GM23338 (cell line): ENCODE data around the gene ARL11. TPM values are rescaled to one million over a fixed set of nuclear protein-coding genes. Genes with fewer than 3 reads are reported as not detected.

Experiments used
- ATAC-seq: fragments of 200-7000 bp; cut with Tn5 transposase; 3 replicates; pipeline ENCODE4 v1.9.1; 2020
- DNase-seq: peaks from one replicate; pipeline ENCODE4 v3.0.0-alpha.2; 2015; ENCODE audit warnings: low spot score
- H2AFZ ChIP-seq: fragments of 200-600 bp; sonication (generic); 2 replicates; pipeline ENCODE4 v1.8.0; 2016; ENCODE audit warnings: antibody characterized with exemption, mild to moderate bottlenecking, moderate library complexity
- H3F3A ChIP-seq: fragments of 200-600 bp; sonication (generic); replicated peaks from 2 replicates; pipeline ENCODE4 v1.8.0; 2017; ENCODE audit warnings: antibody characterized with exemption, mixed run types, low read depth
- H3K27ac ChIP-seq: fragments of 200-600 bp; sonication (generic); 2 replicates; pipeline ENCODE4 v1.6.1; 2016; ENCODE audit warnings: low read depth
- H3K27me3 ChIP-seq: fragments of 200-600 bp; sonication (generic); 2 replicates; pipeline ENCODE4 v1.8.0; 2016; ENCODE audit warnings: mild to moderate bottlenecking, mixed run types, moderate library complexity; ENCODE audit not compliant: insufficient read depth
- H3K36me3 ChIP-seq: fragments of 200-600 bp; sonication (generic); 2 replicates; pipeline ENCODE4 v1.8.0; 2016; ENCODE audit warnings: mild to moderate bottlenecking; ENCODE audit not compliant: insufficient read depth
- H3K4me1 ChIP-seq: fragments of 200-600 bp; sonication (generic); 2 replicates; pipeline ENCODE4 v1.8.0; 2016; ENCODE audit warnings: mild to moderate bottlenecking, moderate library complexity; ENCODE audit not compliant: insufficient read depth
- H3K4me2 ChIP-seq: fragments of 200-600 bp; sonication (generic); 2 replicates; pipeline ENCODE4 v1.7.1; 2017; ENCODE audit warnings: mixed run types
- H3K4me3 ChIP-seq: fragments of 200-600 bp; sonication (generic); 2 replicates; pipeline ENCODE4 v1.6.1; 2016; ENCODE audit warnings: mixed run types
- H3K79me2 ChIP-seq: fragments of 200-600 bp; sonication (generic); replicated peaks from 2 replicates; pipeline ENCODE4 v1.8.0; 2017; ENCODE audit warnings: mild to moderate bottlenecking; ENCODE audit not compliant: insufficient read depth
- H3K9me2 ChIP-seq: fragments of 200-600 bp; sonication (generic); 2 replicates; pipeline ENCODE4 v1.8.0; 2017; ENCODE audit not compliant: insufficient read depth
- H4K20me1 ChIP-seq: fragments of 200-600 bp; sonication (generic); replicated peaks from 2 replicates; pipeline ENCODE4 v1.8.0; 2017; ENCODE audit warnings: mild to moderate bottlenecking; ENCODE audit not compliant: insufficient read depth
- H3K27ac Mint-ChIP-seq: 2 replicates; pipeline ENCODE4 v1.8.0; 2020; ENCODE audit warnings: inconsistent platforms, mild to moderate bottlenecking, moderate library complexity, mixed read lengths
- H3K27me3 Mint-ChIP-seq: 3 replicates; pipeline ENCODE4 v1.8.0; 2022; ENCODE audit warnings: low read depth, mild to moderate bottlenecking, moderate library complexity, mixed read lengths, inconsistent platforms; ENCODE audit not compliant: insufficient read depth, poor library complexity
- H3K36me3 Mint-ChIP-seq: 3 replicates; pipeline ENCODE4 v1.8.0; 2021; ENCODE audit warnings: low read depth, mild to moderate bottlenecking, inconsistent platforms, moderate library complexity, mixed read lengths
- H3K4me1 Mint-ChIP-seq: 3 replicates; pipeline ENCODE4 v1.8.0; 2020; ENCODE audit warnings: mild to moderate bottlenecking, inconsistent platforms, mixed read lengths
- H3K4me3 Mint-ChIP-seq: 3 replicates; pipeline ENCODE4 v1.8.0; 2021; ENCODE audit warnings: moderate library complexity, mild to moderate bottlenecking, inconsistent platforms, mixed read lengths
- H3K9me3 Mint-ChIP-seq: 3 replicates; pipeline ENCODE4 v1.8.0; 2020; ENCODE audit warnings: moderate library complexity, mild to moderate bottlenecking, inconsistent platforms, mixed read lengths
- EZH2 ChIP-seq: fragments of 200-600 bp; sonication (generic); IDR thresholded peaks from one replicate; pipeline ENCODE4 v1.8.0; 2017; ENCODE audit warnings: antibody characterized with exemption, mild to moderate bottlenecking, low read depth; ENCODE audit not compliant: unreplicated experiment
- EZH2phosphoT487 ChIP-seq: fragments of 200-600 bp; sonication (generic); IDR thresholded peaks from one replicate; pipeline ENCODE4 v1.8.1; 2018; ENCODE audit warnings: antibody characterized with exemption; ENCODE audit not compliant: unreplicated experiment
- JUNB ChIP-seq: IDR thresholded peaks from one replicate; pipeline ENCODE4 v1.6.1; 2016; ENCODE audit warnings: antibody characterized with exemption; ENCODE audit not compliant: unreplicated experiment
- STAT1 ChIP-seq: IDR thresholded peaks from one replicate; pipeline ENCODE4 v1.6.1; 2016; ENCODE audit warnings: antibody characterized with exemption; ENCODE audit not compliant: unreplicated experiment
- ZNF462 ChIP-seq: fragments of 250-450 bp; sonication (Bioruptor Pico); IDR thresholded peaks from 2 replicates; pipeline ENCODE4 v1.5.0; 2020; ENCODE audit warnings: mild to moderate bottlenecking, moderate library complexity
- polyA plus RNA-seq: library from polyadenylated mRNA; unstranded; fragments of >200 nt; fragmentation: Nextera tagmentation; extraction: Ambion mirVana; gene quantifications from 2 replicates; pipeline ENCODE4 v1.2.1, GENCODE V29; 2016
- total RNA-seq: library from RNA; depleted of rRNA; stranded (reverse); fragments of >200 nt; shearing (Covaris generic); gene quantifications from 2 replicates; pipeline ENCODE4 v1.2.3, GENCODE V29; 2014
- TF ChIP-seq, protein P1 (sequence below), 2 experiments: fragments of 200-600 bp in 1 of 2; sonication (generic) in 1 of 2; conservative IDR thresholded peaks; 2 replicates each; pipeline versions ENCODE4 v1.5.1 to v1.6.1; 2016 to 2017; ENCODE audit warnings: antibody characterized with exemption in 2 of 2, low read depth in 2 of 2, mild to moderate bottlenecking in 2 of 2, moderate library complexity in 1 of 2
- TF ChIP-seq, protein P2 (sequence below): IDR thresholded peaks from 2 replicates; pipeline ENCODE4 v1.6.1; 2016; ENCODE audit warnings: antibody characterized with exemption

Gene ARL11
- total and polyA plus RNA-seq, 2 experiments from 2014 or later = 0.32 to 0.52 TPM

DNA sequence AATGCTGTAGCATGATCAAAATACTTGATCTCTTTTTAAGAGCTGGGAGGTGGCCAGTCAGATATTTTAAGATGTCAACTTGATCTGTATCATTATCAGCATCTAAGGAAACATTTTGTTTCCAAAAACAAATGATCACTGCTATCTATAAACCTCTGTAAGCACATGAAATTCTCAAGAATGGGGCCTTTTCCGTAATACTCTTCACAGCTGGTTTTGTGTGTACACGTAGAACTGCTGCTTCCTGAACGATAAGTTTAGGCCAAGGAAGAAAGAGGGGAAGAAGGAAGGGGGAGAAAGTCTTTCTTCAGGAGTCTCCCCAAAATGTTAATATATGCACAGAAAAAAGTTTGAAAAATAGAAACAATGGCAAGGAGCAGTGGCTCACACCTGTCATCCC is 25.7 kb downstream of the ARL11 start (continued):
- TF ChIP-seq ZNF462 (no peak), EZH2phosphoT487 (no peak), STAT1 (no peak), EZH2 (no peak)

DNA sequence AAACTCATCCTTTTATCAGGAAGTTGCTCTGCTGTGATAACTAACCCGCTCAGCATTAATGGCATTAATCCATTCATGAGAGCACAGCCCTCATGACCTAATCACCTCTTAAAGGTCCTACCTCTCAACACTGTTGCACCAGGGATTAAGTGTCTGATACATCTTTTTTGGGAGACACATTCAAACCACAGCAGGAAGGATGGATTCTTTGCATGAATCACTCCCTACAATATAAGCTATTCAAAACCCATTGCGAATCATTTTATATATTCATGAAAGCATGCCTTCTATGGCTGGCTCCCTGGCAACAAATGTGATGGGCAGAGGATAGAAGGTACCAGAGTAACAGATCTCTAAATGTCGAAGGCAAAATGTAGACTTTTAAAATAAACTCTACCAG is 27.6 kb downstream of the ARL11 start:
- ATAC-seq = no peak
- H3K4me2 ChIP-seq = no peak overlapping the region
- H3F3A ChIP-seq = 0 out of 2 replicates have a peak, but pooled peaks cover 5% of the 10 kb centered on the region
- Mint-ChIP-seq H3K9me3 (no peaks in the 10 kb centered on the region), H3K4me1 (peaks cover 4% of the 10 kb centered on the region; the same call in 2 of the 3 replicates), H3K27me3 (no peaks in the 10 kb centered on the region), H3K4me3 (no peak overlapping the region), H3K36me3 (peaks cover 22% of the 10 kb centered on the region; the same call in 2 of the 3 replicates), H3K27ac (peak overlapping the region; percentile 63; the same call in 1 of the 2 replicates)
- H4K20me1 ChIP-seq = no peaks in the 10 kb centered on the region; the same call in none of the 2 replicates
- no peak for DNase-seq
- H3K27ac ChIP-seq = no peak overlapping the region
- no peak overlapping the region for H3K4me3 ChIP-seq
- no peaks in the 10 kb centered on the region for H3K27me3 ChIP-seq
- H3K9me2 ChIP-seq = no peaks in the 10 kb centered on the region
- peaks cover under 1% of the 10 kb centered on the region; the same call in 1 of the 2 replicates for H3K36me3 ChIP-seq
- no peak overlapping the region for H2AFZ ChIP-seq
- H3K4me1 ChIP-seq = no peaks in the 10 kb centered on the region
- H3K79me2 ChIP-seq = no peaks in the 10 kb centered on the region
- TF ChIP-seq, protein P1, sequence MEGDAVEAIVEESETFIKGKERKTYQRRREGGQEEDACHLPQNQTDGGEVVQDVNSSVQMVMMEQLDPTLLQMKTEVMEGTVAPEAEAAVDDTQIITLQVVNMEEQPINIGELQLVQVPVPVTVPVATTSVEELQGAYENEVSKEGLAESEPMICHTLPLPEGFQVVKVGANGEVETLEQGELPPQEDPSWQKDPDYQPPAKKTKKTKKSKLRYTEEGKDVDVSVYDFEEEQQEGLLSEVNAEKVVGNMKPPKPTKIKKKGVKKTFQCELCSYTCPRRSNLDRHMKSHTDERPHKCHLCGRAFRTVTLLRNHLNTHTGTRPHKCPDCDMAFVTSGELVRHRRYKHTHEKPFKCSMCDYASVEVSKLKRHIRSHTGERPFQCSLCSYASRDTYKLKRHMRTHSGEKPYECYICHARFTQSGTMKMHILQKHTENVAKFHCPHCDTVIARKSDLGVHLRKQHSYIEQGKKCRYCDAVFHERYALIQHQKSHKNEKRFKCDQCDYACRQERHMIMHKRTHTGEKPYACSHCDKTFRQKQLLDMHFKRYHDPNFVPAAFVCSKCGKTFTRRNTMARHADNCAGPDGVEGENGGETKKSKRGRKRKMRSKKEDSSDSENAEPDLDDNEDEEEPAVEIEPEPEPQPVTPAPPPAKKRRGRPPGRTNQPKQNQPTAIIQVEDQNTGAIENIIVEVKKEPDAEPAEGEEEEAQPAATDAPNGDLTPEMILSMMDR (conservative IDR thresholded peaks at IDR 0.05; ENCODE audit: low read depth in 2 of 2) = no peak
- TF ChIP-seq JUNB (no peak), ZNF462 (no peak)
- TF ChIP-seq, protein P2, sequence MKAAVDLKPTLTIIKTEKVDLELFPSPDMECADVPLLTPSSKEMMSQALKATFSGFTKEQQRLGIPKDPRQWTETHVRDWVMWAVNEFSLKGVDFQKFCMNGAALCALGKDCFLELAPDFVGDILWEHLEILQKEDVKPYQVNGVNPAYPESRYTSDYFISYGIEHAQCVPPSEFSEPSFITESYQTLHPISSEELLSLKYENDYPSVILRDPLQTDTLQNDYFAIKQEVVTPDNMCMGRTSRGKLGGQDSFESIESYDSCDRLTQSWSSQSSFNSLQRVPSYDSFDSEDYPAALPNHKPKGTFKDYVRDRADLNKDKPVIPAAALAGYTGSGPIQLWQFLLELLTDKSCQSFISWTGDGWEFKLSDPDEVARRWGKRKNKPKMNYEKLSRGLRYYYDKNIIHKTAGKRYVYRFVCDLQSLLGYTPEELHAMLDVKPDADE = no peak
